HuH-7 (cell line): ENCODE results near the gene ABCA2.
A peak's percentile ranks its signal among the peaks of the same experiment; 100 is the strongest.

Experiments
- DNase-seq: peaks from one replicate; pipeline ENCODE4 v3.0.0; 2011; ENCODE audit warnings: low spot score

The ABCA2 gene

DNA sequence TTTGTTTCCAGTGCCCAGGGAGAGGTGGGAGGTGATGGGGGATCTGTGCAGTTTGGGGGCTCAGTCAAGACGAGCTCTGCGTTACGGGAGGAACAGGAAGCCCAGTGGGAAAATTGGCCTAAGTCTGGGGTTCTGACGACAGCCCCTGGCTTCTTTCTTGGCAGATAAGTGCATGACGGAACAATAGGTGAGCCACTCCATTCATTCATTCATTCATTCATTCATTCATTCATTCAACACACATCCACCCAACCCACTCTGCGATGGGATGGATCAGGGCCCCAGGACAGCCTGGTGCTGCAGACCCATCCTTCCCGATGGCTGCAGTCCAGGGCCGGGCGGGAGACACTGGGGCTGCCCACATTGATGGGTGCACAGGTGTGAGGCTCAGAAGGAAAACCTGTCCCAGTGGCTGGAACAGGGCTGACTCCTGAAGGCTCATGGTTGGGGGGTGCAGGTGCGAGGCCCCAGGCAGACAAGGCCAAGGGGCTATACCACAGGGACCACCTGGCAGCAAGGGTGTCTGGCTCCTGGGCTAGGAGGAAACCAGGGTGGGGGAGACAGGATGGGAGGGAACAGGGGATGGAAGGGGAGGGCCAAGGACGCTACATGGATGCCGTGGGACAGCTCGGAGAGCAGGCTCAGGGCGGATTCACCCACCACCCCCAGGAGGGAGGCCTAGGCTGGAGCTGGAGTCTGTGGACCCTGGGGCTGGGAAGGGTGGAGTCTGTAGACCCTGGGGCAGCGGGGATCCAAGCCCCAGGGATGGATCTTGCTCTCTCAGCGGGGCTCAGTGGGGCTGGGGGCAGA lies 47.2 kb downstream of the ABCA2 start:
- DNase-seq: no peak

- DNase-seq: no peak
Observed at GRCh38 chr9:136979769-136980587, 48.1 kb downstream of the ABCA2 start.

- no peak for DNase-seq
Observed at GRCh38 chr9:136978865-136979544, 49.0 kb downstream of the ABCA2 start.

DNA sequence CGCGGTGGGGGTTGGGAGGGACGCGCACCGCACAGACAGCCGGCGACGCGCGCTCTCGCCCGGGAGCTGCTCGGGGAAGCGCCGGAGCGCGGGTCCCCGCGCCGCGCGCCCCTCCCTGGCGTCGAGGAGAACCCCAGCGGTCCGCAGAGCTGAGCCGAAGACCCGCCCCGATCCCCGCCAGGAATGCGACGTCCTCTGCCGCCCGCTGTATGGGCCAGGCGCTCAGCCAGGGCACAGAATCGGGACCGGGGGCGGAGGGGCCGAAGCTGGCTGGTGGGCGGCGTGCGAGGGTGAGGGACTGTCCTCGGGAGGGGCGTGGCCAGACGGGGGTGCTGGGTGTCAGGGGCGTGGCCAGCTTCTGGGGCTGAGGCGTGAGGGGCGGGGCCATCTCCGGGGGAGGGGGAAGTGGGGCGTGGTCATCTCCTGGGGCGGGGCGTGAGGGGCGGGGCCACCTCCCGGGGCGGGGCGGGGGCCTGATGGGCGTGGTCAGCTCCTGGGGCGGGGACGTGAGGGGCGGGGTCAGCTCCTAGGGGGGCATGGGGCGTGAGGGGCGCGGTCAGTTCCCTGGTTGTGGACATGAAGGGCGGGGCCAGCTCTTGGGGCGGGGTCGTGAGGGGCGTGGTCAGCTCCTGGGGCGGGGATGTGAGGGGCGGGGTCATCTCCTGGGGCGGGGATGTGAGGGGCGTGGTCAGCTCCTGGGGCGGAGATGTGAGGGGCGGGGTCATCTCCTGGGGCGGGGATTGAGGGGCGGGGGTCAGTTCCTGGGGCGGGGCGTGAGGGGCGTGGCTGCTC lies 49.8 kb downstream of the ABCA2 start:
- DNase-seq: peak; percentile 94

DNA sequence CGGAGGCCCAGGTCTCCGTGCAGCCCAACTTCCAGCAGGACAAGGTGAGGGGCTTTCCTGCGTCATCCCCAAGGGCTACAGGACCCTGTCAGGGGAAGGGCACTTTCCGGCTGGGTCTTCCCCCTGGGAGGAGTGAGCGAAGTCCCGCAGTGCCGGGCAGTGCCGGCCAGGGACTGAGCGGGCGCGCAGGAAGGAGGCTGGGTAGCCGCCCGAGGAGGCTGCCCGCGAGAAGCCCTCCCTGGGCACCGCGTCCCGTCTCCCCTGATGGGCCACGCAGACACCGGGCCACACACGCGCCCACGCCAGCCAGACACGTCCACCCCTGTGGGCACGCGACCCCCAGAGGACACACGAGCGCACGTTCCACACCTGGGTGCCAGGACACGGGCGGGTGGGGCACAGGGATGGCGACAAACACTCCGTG lies 50.4 kb downstream of the ABCA2 start:
- no peak for DNase-seq

GRCh38 chr9:136977223-136977622 lies 50.8 kb downstream of the ABCA2 start, which contains the start of gene PTGDS:
Gene PTGDS (plus strand): TSS chr9:136977504. CDS start chr9:136977579, 75 bp downstream.
- DNase-seq: no peak

GRCh38 chr9:136975644-136976043 lies 52.4 kb downstream of the ABCA2 start:
- peak; percentile 77 for DNase-seq

DNA sequence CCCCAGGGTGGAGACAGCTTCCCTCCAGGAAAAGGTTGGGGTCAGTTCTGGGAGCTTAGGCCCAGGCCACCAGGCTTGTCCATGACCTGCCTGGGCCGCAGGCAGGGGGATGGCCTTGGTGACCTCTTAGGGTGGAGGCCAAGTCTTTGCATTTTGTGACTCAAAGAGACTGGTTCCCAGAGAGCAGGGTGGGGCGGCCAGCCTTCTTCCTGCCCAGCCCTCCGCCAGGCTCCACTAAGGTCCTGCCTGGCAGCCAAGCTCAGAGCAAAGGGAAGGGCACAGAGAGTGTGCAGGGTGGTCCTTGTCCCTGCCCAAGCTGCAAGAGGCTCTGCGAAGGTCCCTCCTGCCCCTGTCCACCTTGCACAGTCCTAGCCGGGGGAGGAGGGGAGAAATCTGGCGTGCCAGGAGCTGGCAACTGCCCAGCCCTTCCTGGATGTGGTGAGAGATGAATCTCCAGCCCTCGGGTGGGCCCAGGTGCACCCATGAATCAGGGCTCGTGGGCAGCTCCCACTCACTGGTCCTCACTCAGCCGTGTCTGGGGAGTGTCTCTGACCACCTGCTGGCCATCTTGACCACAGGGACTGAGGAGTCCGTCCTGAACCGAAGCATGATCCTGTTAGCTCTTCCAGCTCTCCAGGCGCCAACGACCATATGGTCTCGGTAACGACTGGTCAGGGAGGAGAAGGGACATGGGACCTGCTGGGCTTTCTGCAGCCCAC lies 53.1 kb downstream of the ABCA2 start:
- no peak for DNase-seq

- no peak for DNase-seq
Observed at GRCh38 chr9:136973618-136974617, 54.1 kb downstream of the ABCA2 start.

DNA sequence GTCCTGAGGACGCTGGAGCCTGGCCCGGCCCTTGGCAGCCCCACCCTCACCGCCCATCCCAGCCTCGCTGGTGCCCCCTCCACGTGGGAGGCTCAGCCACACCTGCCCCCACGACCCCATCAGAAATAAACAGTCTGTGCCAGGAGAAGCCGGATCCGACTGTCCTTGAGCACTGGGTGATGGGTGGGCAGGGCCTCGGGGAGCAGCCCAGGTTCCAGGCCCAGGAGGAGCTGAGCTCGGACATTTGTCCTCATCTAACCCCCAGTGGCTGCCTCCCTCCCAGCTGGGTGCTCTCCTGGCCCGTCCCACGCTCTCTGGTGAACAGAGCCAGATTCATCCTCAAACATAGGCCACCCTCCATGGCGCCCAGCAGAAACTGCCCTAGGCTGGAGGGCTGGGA lies 55.3 kb downstream of the ABCA2 start:
- no peak for DNase-seq

GRCh38 chr9:136972335-136972734 lies 55.7 kb downstream of the ABCA2 start:
- DNase-seq: no peak

DNA sequence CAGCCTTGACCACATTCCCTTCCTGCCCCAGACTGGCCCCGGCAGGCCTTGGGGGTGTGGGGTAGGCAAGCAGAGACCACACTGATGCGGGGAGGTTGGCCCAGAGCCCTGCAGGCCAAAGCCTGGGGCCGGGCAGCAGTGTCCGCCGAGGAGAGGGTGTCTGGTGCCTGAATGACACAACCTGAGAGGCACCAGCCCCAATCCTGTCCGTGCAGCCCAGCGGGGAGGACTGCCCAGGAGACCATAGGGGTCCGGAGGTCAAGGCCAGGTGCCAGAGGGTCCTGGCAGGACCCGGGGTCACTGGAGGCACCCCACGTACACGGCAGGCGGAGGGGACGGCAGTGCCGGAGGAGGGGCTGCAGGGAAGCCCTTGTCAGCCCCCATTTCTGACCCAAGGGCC lies 56.3 kb downstream of the ABCA2 start:
- DNase-seq: no peak

DNA sequence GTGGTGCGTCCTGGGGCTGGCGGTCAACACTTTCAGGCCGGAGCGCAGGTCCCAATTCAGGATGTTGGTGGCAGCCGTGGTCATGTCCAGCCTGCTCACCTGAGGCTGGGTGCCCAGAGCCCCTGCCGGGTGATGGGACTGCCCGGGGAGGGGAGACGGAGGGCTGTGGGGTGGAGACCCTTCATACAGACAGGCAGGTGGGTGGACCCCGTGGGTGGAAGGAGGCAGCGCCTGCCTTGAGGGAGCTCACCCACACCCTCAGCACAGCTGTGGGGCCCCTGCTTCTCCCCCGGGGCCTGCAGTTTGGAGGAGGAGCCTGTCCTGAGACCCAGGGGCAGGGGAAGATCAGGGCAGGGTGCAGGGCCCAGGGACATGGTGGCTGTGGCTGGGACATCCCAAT lies 57.7 kb downstream of the ABCA2 start:
- DNase-seq: no peak

- DNase-seq: no peak
Observed at GRCh38 chr9:136969774-136970173, 58.3 kb downstream of the ABCA2 start.

GRCh38 chr9:136969150-136969549 lies 58.9 kb downstream of the ABCA2 start:
- no peak for DNase-seq

- no peak for DNase-seq
Observed at GRCh38 chr9:136968333-136969127, 59.5 kb downstream of the ABCA2 start.

DNA sequence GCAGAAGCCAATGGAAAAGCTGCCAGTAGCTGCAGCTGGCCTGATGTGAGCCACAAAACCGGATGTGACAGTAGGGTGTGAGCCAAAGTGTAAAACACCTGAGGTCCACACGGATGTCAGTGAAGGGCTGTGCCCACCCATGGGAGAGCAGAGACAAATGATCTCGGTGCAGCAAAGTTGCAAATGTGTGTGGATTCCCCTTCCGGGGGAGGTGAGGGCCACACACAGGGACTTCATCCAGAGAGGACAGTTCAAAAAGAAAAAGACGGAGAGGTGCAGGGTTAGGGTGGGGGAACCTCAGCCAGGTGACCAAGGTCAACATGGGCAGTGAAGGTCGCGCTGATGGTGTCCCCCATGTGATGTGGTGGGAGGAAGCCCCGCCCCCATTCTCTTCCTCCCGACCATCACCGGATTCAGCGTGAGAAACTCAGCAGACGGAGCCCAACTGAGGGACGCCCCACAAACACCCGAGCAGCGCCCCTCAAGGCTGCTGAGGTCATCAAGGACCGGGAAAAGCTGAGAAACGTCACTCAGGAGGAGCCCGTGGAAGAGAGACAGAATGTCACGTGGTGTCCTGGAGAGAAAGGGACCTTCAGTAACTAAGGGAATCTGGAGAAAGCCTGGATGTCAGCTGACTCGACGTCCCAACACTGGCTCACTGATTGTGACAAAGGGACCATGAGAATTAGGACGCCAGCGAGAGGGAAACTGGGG lies 62.1 kb downstream of the ABCA2 start:
- no peak for DNase-seq

DNA sequence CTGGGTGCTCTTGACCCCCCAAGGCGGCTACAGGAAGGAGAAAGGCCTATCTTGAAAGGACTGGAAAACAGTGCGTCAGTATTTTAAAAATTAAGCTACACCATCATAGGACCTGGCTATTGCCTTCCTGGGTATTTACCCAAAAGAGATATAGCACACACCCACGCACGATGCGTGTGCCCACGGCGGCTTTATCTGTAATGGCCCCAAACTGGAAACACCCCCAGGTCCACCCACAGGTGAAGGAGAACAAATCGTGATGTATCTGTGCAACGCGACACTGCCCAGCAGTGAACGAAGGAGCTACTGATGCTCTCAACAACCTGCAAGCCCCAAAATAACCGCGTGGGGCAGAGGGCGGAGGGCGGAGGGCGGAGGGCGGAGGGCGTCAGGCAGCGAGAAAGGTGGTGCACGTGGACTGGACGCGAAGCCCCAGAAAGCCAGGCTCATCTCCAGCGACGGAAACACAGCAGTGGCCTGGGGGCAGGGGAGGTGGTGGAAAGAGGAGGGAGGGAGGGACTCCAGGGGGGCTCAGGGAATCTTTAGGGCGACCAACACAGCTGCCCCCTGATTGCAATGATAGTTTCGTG lies 63.1 kb downstream of the ABCA2 start:
- DNase-seq: no peak
